Panc1 (cell line): ENCODE data around the gene KRT76. TPM values are rescaled to one million over a fixed set of nuclear protein-coding genes. Genes with fewer than 3 reads are reported as not detected.

Experiments
- total RNA-seq: library from RNA; stranded (reverse); gene quantifications from one replicate; pipeline ENCODE4 v1.2.1, GENCODE V29; 2021; ENCODE audit not compliant: unreplicated experiment

The KRT76 gene
- total RNA-seq, 1 experiment from 2014 or later: not detected

Other genes starting within 250 kb of the KRT76 start
- not detected for gene KRT71, start 224.2 kb downstream of the KRT76 start, total RNA-seq
- gene KRT74, start 203.5 kb downstream of the KRT76 start, total RNA-seq: not detected
- gene KRT72, start 175.9 kb downstream of the KRT76 start, total RNA-seq: not detected
- gene KRT73, start 158.8 kb downstream of the KRT76 start, total RNA-seq: not detected
- 0.33 TPM for gene KRT2, start 125.1 kb downstream of the KRT76 start, total RNA-seq
- gene KRT1, start 96.9 kb downstream of the KRT76 start, total RNA-seq: not detected
- gene KRT77, start 73.8 kb downstream of the KRT76 start, total RNA-seq: not detected
- gene KRT3, start 18.8 kb upstream of the KRT76 start, total RNA-seq: not detected
- gene KRT4, start 36.8 kb upstream of the KRT76 start, total RNA-seq: 0.15 TPM
- gene KRT79, start 57.0 kb upstream of the KRT76 start, total RNA-seq: not detected
- not detected for gene KRT78, start 71.6 kb upstream of the KRT76 start, total RNA-seq
- 6,125 TPM for gene KRT8, start 127.7 kb upstream of the KRT76 start, total RNA-seq
- gene KRT18, start 171.8 kb upstream of the KRT76 start, total RNA-seq: 4,079 TPM
- 351 TPM for gene EIF4B, start 229.1 kb upstream of the KRT76 start, total RNA-seq